Measurements from ENCODE around the gene IRGC. TPM values are rescaled to one million over a fixed set of nuclear protein-coding genes. Genes with fewer than 3 reads are reported as not detected.

Gene IRGC
- total RNA-seq, 4 donors from 2014 or later: not detected

DNA sequence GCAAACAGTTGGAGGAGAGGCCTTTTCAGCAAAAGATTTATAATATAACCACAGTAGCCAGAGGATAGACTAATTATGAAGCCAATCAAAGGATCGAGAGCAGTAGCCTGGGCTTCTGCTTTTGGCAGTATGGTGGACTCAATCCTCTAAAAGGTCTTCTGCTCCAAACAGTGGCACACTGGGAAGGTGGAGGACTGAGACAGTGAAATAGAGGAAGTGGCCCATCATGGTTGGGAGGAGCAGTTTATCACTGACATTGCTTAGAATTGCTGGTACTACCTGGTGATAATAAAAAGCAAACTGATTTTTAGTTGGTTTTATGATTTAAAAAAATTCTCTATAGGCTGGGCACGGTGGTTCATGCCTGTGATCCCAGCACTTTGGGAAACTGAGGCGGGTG is 25.0 kb upstream of the IRGC start:
- DNase-seq (no peak), ATAC-seq (no peak)
- H3K27me3 ChIP-seq: peaks cover 0 to 4% (median 0%) of the 10 kb centered on the region in 3 donors
- H3K27ac ChIP-seq: no peak overlapping the region
- in situ Hi-C loops (cut with MboI; ENCODE audit: low sequenced_read_pairs in 4 of 4): no loop called here
- TF ChIP-seq, protein P1, sequence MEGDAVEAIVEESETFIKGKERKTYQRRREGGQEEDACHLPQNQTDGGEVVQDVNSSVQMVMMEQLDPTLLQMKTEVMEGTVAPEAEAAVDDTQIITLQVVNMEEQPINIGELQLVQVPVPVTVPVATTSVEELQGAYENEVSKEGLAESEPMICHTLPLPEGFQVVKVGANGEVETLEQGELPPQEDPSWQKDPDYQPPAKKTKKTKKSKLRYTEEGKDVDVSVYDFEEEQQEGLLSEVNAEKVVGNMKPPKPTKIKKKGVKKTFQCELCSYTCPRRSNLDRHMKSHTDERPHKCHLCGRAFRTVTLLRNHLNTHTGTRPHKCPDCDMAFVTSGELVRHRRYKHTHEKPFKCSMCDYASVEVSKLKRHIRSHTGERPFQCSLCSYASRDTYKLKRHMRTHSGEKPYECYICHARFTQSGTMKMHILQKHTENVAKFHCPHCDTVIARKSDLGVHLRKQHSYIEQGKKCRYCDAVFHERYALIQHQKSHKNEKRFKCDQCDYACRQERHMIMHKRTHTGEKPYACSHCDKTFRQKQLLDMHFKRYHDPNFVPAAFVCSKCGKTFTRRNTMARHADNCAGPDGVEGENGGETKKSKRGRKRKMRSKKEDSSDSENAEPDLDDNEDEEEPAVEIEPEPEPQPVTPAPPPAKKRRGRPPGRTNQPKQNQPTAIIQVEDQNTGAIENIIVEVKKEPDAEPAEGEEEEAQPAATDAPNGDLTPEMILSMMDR (IDR thresholded peaks at IDR 0.05 in 4 of 5, conservative IDR thresholded peaks at IDR 0.05 in 1 of 5): no peak
- TF ChIP-seq POLR2A (IDR thresholded peaks at IDR 0.05): no peak
- H3K36me3 ChIP-seq: no peaks in the 10 kb centered on the region
- no peak overlapping the region for H3K4me3 ChIP-seq
- no peaks in the 10 kb centered on the region for H3K4me1 ChIP-seq
- intact Hi-C loops (cut with DNase I; ENCODE audit: low total_unique reads): no loop called here
- peaks cover 3 to 12% (median 6%) of the 10 kb centered on the region in 3 donors for H3K9me3 ChIP-seq

DNA sequence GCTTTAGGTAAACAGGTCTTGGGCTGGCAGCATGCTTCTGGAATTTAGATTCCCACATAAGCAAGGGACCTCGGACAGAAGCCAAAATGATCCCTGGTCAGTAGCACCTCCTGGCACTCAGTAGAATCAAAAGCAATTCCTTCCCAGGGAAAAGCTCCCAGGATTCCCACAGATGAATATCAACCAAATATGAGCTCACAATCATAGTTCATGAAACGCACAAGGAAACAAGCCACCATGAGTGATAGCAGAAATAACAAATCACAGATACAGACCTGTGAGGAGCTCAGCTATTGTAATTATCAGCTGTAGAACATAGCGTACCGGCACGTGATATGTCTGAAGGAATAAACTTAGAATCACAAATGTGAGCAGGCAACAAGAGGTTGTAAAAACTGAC is 24.1 kb upstream of the IRGC start:
- Histone ChIP-seq H3K4me3 (no peak overlapping the region), H3K4me1 (no peaks in the 10 kb centered on the region), H3K36me3 (no peaks in the 10 kb centered on the region), H3K9me3 (peaks cover 6 to 12% (median 8%) of the 10 kb centered on the region in 3 donors), H3K27me3 (peaks cover 0 to 4% (median 0%) of the 10 kb centered on the region in 3 donors), H3K27ac (no peak overlapping the region)
- DNase-seq (no peak), ATAC-seq (no peak)
- intact Hi-C loops (cut with DNase I; ENCODE audit: low total_unique reads) (no loop called here), in situ Hi-C loops (cut with MboI; ENCODE audit: low sequenced_read_pairs in 4 of 4) (no loop called here)
- TF ChIP-seq, protein P1 (IDR thresholded peaks at IDR 0.05 in 4 of 5, conservative IDR thresholded peaks at IDR 0.05 in 1 of 5): no peak
- TF ChIP-seq POLR2A (IDR thresholded peaks at IDR 0.05): no peak

DNA sequence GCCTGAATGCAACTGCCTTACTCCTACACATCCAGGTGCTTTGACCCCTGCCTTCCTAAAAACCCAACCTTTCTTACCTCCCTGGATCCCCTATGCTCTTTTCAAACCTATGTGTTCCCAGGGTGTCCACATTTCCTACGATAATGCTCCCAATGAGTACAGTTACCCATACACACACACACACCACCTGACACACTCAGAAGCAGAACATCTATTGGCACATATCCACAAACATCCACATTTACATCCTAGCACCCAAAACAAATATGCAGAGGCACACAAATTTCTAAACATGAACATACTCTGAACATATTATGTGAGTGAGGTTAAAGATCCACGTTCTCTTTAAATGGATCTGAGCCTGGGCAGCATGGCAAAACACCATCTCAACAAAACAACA is 23.5 kb upstream of the IRGC start:
- Histone ChIP-seq H3K4me1 (no peaks in the 10 kb centered on the region), H3K4me3 (no peak overlapping the region), H3K36me3 (no peaks in the 10 kb centered on the region), H3K9me3 (peaks cover 6 to 12% (median 8%) of the 10 kb centered on the region in 3 donors), H3K27ac (no peak overlapping the region), H3K27me3 (peaks cover 0 to 4% (median 0%) of the 10 kb centered on the region in 3 donors)
- intact Hi-C loops (cut with DNase I; ENCODE audit: low total_unique reads): no loop called here
- no peak for ATAC-seq
- TF ChIP-seq, protein P1 (IDR thresholded peaks at IDR 0.05 in 4 of 5, conservative IDR thresholded peaks at IDR 0.05 in 1 of 5): no peak
- no peak for TF ChIP-seq POLR2A (IDR thresholded peaks at IDR 0.05)
- in situ Hi-C loops (cut with MboI; ENCODE audit: low sequenced_read_pairs in 4 of 4): no loop called here
- no peak for DNase-seq

DNA sequence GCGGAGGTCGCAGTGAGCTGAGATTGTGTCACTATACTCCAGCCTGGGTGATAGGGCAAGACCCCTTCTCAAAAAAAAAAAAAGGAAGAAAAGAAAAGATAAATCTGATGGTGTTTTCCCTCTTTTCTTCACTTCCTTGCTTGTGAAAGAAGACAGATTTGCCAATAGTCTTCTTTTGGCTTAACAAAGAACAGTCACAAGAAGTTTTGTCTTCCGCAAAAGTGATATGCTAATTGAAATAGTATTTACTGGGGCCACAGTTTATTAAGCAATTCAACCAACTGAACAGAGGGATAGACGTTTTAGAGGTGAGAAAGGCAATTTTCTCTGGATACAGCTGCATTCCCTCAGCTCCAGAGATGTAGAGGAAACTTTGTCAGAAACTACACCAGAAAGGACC is 23.0 kb upstream of the IRGC start:
- TF ChIP-seq, protein P1 (IDR thresholded peaks at IDR 0.05 in 4 of 5, conservative IDR thresholded peaks at IDR 0.05 in 1 of 5): no peak
- no peak for TF ChIP-seq POLR2A (IDR thresholded peaks at IDR 0.05)
- no peak for DNase-seq
- in situ Hi-C loops (cut with MboI; ENCODE audit: low sequenced_read_pairs in 4 of 4) (no loop called here), intact Hi-C loops (cut with DNase I; ENCODE audit: low total_unique reads) (no loop called here)
- no peaks in the 10 kb centered on the region for H3K36me3 ChIP-seq
- no peaks in the 10 kb centered on the region for H3K4me1 ChIP-seq
- ATAC-seq: no peak
- H3K9me3 ChIP-seq: peaks cover 6 to 12% (median 8%) of the 10 kb centered on the region in 3 donors
- no peak overlapping the region for H3K4me3 ChIP-seq
- no peak overlapping the region for H3K27ac ChIP-seq
- H3K27me3 ChIP-seq: peaks cover 0 to 4% (median 0%) of the 10 kb centered on the region in 3 donors

DNA sequence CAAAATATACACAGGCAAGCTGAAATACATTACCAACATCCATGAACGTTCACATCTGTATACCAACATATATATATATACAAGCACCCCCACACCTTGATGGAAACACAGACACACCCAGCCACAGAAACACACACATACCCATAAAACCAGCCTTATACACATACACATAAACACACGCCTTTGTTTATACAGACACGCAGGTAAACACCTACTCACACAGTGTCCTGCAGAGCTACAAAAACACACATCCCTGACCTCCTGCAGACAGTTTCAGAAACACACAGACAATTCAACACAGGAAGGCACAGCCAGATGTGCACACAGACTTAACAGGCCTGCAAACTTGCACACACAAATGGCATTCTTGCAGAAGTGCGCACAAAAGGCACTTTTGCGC is 21.3 kb upstream of the IRGC start:
- no peaks in the 10 kb centered on the region for H3K36me3 ChIP-seq
- in situ Hi-C loops (cut with MboI; ENCODE audit: low sequenced_read_pairs in 4 of 4) (no loop called here), intact Hi-C loops (cut with DNase I; ENCODE audit: low total_unique reads) (no loop called here)
- TF ChIP-seq POLR2A (IDR thresholded peaks at IDR 0.05): no peak
- TF ChIP-seq, protein P1 (IDR thresholded peaks at IDR 0.05 in 4 of 5, conservative IDR thresholded peaks at IDR 0.05 in 1 of 5): no peak
- DNase-seq (no peak), ATAC-seq (no peak)
- H3K27ac ChIP-seq: no peak overlapping the region
- no peaks in the 10 kb centered on the region for H3K4me1 ChIP-seq
- peaks cover 6 to 12% (median 8%) of the 10 kb centered on the region in 3 donors for H3K9me3 ChIP-seq
- H3K27me3 ChIP-seq: peaks cover 2 to 11% (median 4%) of the 10 kb centered on the region in 3 donors
- H3K4me3 ChIP-seq: no peak overlapping the region
